Muscle of leg (tissue), 11 donors: Measurements from ENCODE around the gene PPP3CA. TPM values are rescaled to one million over a fixed set of nuclear protein-coding genes. Genes with fewer than 3 reads are reported as not detected.
"Not testable (repeated sequence)": the region's sequence is repeated elsewhere in the genome, so short reads cannot be mapped to it uniquely, and the experiment has no call there.

ENCODE experiments used
- DNase-seq: peaks from one replicate; pipeline ENCODE4 v3.0.0; 2013
- H3K27ac ChIP-seq: one replicate; pipeline ENCODE4 v1.5.1; 2013; ENCODE audit warnings: mild to moderate bottlenecking, low read length, control low read depth
- H3K27me3 ChIP-seq: one replicate; pipeline ENCODE4 v1.6.1; 2013; ENCODE audit warnings: low read length; ENCODE audit not compliant: control insufficient read depth, insufficient read depth
- H3K36me3 ChIP-seq: one replicate; pipeline ENCODE4 v1.6.1; 2013; ENCODE audit warnings: low read length; ENCODE audit not compliant: control insufficient read depth, insufficient read depth
- H3K4me1 ChIP-seq: one replicate; pipeline ENCODE4 v1.6.1; 2013; ENCODE audit warnings: low read length; ENCODE audit not compliant: control insufficient read depth, insufficient read depth
- H3K4me3 ChIP-seq: one replicate; pipeline ENCODE4 v1.5.1; 2013; ENCODE audit warnings: low read length, control low read depth
- H3K9me3 ChIP-seq: replicated peaks from 2 replicates; pipeline ENCODE4 v1.6.1; 2013; ENCODE audit warnings: low read depth, low read length; ENCODE audit not compliant: control insufficient read depth
- WGBS: methylation state at CpG from one replicate; pipeline ENCODE4 v1.1.5; 2013; ENCODE audit warnings: missing lambda C conversion rate; ENCODE audit not compliant: insufficient coverage; 5-methylcytosine and 5-hydroxymethylcytosine counted together
- polyA plus RNA-seq, 8 donors: library from polyadenylated mRNA; unstranded; fragments of 120-200 nt; gene quantifications; one replicate each; pipeline versions ENCODE4 v1.2.1 to v1.2.3, GENCODE V29; 2013; ENCODE audit warnings: inconsistent platforms in 1 of 8, low replicate concordance in 1 of 8; ENCODE audit not compliant: insufficient read length in 8 of 8, insufficient read depth in 1 of 8
- total RNA-seq: library from RNA; stranded (reverse); fragments of 120-200 nt; gene quantifications from one replicate; pipeline ENCODE4 v1.2.4, GENCODE V29; 2013

Gene PPP3CA
- total and polyA plus RNA-seq, 9 donors, result 18.2 to 41.9 (median 29.9) TPM

DNA sequence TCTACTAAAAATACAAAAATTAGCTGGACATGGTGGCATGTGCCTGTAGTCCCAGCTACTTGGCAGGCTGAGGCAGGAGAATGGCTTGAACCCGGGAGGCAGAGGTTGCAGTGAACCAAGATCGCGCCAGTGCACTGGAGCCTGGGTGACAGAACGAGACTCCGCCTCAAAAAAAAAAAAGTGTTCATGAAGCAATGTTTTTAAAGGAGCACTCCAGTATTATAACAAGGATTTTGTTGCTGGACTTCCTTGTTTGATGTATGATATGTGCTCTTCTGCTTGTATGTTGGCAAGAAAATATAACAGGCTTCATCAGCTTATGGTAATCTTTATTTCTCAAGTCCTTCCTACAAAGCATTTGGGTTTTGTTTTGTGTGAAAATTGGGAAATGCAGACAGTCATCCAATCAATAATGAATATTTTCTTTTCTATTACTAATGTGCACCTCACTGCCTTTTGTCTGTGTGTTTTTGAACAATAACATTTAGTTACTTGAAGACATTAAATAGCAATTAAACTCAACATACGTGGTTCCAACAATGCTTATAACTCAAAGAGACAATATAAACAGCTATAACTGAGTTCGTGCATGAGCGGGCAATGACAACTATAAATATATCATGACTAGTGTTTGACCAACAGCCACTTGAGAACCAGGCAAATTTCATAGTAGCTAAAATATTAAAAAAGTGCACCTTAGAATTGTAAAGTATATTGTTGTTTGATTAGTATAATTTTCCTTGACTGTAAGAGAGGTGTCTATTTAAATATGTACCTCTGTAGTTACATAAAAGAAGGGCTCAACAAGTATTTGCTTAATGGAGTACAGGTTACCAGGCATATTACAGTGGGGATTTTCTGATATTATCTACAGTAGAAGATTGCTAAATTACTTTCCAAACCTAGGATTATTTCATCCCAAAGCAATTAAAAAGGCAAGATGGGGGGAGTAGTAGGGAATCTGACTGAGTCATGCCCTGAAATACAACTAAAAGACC lies 210.7 kb downstream of the PPP3CA start:
- H3K27ac ChIP-seq, result no peak overlapping the region
- no peak for DNase-seq
- 94% methylated on average over 3 of the region's 8 CpGs for WGBS
- H3K27me3 ChIP-seq, result no peaks in the 10 kb centered on the region
- no peaks in the 10 kb centered on the region for H3K36me3 ChIP-seq
- no peaks in the 10 kb centered on the region for H3K9me3 ChIP-seq
- H3K4me3 ChIP-seq, result no peak overlapping the region
- no peaks in the 10 kb centered on the region for H3K4me1 ChIP-seq

DNA sequence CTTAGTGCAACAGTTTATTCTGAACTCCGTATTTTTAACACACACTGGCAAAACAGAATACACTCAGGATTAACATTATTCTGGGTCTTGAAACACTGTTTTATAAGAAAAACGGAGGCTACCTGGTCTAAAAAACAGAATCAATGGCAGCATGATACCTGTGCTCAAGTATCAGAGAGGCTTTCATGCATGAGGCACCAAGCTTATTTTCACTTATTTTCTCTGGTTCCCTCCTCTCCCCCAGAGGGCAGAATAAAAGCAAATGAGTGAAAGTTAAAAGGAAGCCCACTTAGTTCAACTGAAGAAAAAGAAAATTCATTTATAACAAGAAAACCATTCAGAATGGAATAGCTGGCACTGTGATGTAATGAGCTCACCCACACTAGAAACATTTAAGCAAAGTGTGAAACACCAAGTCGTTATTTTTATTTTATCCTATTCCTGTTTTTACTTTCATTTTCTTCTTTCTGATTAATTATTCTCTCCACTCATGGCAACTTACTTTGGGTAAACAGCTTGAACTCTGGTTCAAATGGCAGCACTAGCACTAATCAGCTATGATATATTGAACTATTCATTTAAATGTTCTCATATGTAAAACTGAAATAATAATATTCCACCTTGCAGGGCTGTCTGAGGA lies 211.8 kb downstream of the PPP3CA start:
- Histone ChIP-seq H3K27ac (no peak overlapping the region), H3K9me3 (no peaks in the 10 kb centered on the region), H3K4me3 (no peak overlapping the region), H3K36me3 (no peaks in the 10 kb centered on the region), H3K4me1 (no peaks in the 10 kb centered on the region), H3K27me3 (no peaks in the 10 kb centered on the region)
- DNase-seq, result no peak
- WGBS, result 80% methylated on average over 1 of the region's 3 CpGs

DNA sequence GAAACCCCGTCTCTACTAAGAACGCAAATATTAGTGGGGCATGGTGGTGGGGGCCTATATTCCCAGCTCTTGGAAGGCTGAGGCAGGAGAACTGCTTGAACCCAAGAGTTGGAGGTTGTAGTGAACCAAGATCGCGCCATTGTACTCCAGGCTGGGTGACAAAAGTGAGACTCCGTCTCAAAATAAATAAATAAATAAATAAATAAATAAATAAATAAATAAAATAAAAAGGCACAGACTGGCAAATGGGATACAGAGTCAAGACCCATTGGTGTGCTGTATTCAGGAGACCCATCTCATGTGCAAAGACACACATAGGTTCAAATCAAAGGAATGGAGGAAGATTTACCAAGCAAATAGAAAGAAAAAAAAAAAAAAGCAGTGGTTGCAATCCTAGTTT lies 216.3 kb downstream of the PPP3CA start:
- WGBS, result no CpG with 5 or more reads among the region's 5 CpGs
- H3K36me3 ChIP-seq, H3K27ac ChIP-seq, DNase-seq, H3K4me1 ChIP-seq, H3K9me3 ChIP-seq, H3K4me3 ChIP-seq, H3K27me3 ChIP-seq: not testable (repeated sequence)

DNA sequence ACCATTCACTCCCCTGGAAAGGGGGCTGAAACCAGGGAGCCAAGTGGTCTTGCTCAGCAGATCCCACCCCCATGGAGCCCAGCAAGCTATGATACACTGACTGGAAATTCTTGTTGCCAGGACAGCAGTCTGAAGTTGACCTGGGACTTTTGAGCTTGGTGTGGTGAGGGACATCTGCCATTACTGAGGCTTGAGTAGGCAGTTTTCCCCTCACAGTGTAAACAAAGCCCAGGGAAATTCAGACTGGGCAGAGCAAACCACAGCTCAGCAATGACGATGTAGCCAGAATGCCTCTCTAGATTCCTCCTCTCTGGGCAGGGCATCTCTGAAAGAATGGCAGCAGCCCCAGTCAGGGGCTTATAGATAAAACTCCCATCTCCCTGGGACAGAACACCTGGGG lies 218.4 kb downstream of the PPP3CA start:
- not testable (repeated sequence) for DNase-seq, H3K9me3 ChIP-seq, H3K27me3 ChIP-seq, H3K36me3 ChIP-seq, H3K27ac ChIP-seq, H3K4me1 ChIP-seq, H3K4me3 ChIP-seq
- WGBS, result 100% methylated on average over 1 of the region's 1 CpG

DNA sequence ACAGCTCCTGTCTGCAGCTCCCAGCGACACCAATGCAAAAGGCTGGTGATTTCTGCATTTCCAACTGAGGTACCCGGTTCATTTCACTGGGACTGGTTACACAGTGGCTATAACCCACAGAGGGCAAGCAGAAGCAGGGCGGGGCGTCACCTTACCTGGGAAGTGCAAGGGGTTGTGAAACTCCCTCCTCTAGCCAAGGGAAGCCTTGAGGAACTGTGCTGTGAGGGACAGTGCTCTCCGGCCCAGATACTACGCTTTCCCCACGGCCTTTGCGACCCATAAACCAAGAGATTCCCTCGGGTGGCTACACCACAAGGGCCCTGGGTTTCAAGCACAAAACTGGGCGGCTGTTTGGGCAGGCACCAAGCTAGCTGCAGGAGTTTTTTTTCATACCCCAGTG lies 218.9 kb downstream of the PPP3CA start:
- no peak overlapping the region for H3K27ac ChIP-seq
- no peaks in the 10 kb centered on the region for H3K27me3 ChIP-seq
- DNase-seq, result no peak
- no peaks in the 10 kb centered on the region for H3K9me3 ChIP-seq
- no peaks in the 10 kb centered on the region for H3K36me3 ChIP-seq
- WGBS, result 94% methylated on average over 7 of the region's 10 CpGs
- H3K4me3 ChIP-seq, result no peak overlapping the region
- no peaks in the 10 kb centered on the region for H3K4me1 ChIP-seq

DNA sequence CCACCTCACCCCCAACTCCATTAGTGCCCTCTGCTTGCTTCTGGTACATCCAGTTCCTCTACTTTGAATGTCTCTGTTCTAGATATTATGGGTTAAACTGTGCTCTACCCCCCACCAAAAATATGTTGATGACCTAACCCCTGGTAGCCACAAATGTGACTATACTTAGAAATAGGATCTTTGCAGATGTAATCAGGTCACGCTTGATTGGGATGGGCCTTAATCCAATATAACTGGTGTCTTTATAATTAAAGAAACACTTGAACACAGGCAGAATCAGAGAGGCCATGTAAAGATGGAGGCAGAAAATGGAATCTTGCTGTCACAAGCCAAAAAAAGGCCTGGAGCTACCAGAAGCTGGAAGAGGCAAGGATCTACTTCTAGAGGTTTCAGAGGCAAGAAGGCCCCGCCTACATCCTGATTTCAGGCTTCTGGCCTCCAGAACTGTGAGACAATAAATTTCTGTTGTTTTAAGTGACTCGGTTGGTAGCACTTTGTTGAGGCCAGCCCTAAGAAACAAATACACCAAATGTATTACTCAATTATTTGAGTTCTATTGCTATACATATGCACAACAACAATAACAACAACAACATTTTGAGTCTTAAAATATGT lies 220.0 kb downstream of the PPP3CA start:
- Histone ChIP-seq H3K9me3 (no peaks in the 10 kb centered on the region), H3K4me3 (no peak overlapping the region), H3K36me3 (no peaks in the 10 kb centered on the region), H3K27ac (no peak overlapping the region), H3K27me3 (no peaks in the 10 kb centered on the region), H3K4me1 (no peaks in the 10 kb centered on the region)
- WGBS, result no CpG with 5 or more reads among the region's 3 CpGs
- no peak for DNase-seq

DNA sequence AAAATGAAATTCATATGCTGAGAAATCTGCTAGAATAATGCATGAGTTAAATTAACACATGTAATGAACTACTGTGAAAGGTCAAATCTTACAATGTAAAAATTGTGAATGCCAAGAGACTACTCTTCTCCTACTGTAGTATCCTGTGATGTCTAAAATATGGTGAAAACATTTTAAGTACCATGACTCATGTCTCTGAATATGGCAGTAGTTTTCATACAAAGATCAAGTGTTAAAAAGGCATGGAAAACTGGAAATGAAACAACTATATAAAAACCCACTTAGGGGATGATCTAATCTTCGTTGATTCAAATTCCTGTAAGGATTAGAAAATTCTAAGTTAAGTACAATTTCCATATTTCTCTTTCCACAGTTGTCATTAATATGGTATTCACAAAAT lies 221.3 kb downstream of the PPP3CA start:
- Histone ChIP-seq H3K27me3 (no peaks in the 10 kb centered on the region), H3K4me3 (no peak overlapping the region), H3K4me1 (no peaks in the 10 kb centered on the region), H3K36me3 (no peaks in the 10 kb centered on the region), H3K27ac (peak overlapping the region; percentile 48), H3K9me3 (no peaks in the 10 kb centered on the region)
- WGBS, result no CpG with 5 or more reads among the region's 1 CpG
- DNase-seq, result peak; percentile 89

DNA sequence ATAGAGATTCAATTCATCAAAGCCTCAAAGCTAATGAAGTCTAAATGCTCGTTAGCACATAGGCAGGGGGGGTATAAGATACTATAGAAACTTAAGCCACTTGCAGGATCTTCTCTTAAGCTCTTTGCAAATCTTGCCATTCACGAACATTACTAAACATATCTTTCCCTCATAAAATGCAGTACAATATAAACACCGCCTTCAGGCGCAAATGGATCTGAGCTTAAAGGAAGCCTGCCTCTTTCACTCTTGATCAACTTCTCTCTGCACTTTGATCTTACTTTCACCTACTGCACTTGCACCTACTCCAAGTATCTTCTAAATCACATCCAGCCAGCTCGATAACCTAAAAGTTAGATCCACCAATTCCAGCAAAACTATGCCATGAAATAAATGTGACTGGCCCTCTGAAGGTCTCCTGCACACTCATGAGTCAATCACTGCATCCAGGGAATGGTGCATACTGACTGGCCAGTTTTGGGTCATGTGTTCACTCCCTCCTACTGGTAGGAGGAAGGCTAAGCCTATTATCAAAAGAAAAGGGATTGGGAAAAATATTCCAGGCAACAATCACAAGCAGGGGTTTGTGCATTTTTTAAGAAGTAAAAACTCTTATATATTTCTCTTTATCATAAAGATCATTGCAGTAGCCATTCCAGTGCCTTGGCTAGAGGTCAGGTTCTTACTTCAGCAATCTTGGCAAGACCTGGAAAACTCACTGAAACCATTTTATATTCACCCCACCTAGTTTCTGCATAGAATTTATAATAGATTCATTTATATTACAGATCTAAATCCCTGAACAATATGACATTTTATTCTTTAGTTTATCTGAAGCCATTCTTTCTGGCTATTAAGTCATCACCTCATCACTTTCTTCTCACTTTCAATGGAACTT lies 222.0 kb downstream of the PPP3CA start:
- H3K27me3 ChIP-seq, result no peaks in the 10 kb centered on the region
- H3K4me1 ChIP-seq, result no peaks in the 10 kb centered on the region
- 85% methylated on average over 3 of the region's 5 CpGs for WGBS
- no peaks in the 10 kb centered on the region for H3K9me3 ChIP-seq
- DNase-seq, result peak; percentile 75
- no peak overlapping the region for H3K4me3 ChIP-seq
- peak overlapping the region; percentile 48 for H3K27ac ChIP-seq
- no peaks in the 10 kb centered on the region for H3K36me3 ChIP-seq

DNA sequence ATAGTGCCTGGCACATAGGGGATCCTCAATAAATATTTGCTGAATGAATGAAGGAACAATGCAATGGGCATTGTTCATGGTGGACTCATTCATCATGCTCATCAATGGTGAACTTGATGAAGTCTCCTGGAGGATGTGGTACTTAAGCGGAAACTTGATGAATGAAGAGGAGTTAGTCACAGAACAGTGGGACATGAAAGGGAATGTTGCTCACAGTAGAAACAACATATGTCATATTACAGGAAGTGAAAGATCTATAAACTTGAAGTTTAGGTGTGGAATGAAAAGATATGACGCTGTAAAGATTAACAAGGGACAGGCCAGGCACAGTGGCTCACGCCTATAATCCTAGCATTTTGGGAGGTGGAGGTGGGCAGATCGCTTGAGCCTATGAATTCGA lies 224.1 kb downstream of the PPP3CA start:
- H3K4me3 ChIP-seq, result no peak overlapping the region
- no peaks in the 10 kb centered on the region for H3K4me1 ChIP-seq
- no peaks in the 10 kb centered on the region for H3K9me3 ChIP-seq
- H3K27ac ChIP-seq, result no peak overlapping the region
- no peak for DNase-seq
- no peaks in the 10 kb centered on the region for H3K27me3 ChIP-seq
- no peaks in the 10 kb centered on the region for H3K36me3 ChIP-seq
- WGBS, result 100% methylated on average over 1 of the region's 5 CpGs
